Cardiac ventricle fibroblast (primary cell): ENCODE data around the gene GOLT1A. TPM values are rescaled to one million over a fixed set of nuclear protein-coding genes. Genes with fewer than 3 reads are reported as not detected.

Experiments used
- total RNA-seq: library from RNA; depleted of rRNA; stranded (reverse); fragments of >200 nt; gene quantifications from 2 replicates; pipeline ENCODE4 v1.2.3, GENCODE V29; 2015

Gene GOLT1A, protein sequence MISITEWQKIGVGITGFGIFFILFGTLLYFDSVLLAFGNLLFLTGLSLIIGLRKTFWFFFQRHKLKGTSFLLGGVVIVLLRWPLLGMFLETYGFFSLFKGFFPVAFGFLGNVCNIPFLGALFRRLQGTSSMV
- total RNA-seq = not detected in 2 replicates

DNA sequence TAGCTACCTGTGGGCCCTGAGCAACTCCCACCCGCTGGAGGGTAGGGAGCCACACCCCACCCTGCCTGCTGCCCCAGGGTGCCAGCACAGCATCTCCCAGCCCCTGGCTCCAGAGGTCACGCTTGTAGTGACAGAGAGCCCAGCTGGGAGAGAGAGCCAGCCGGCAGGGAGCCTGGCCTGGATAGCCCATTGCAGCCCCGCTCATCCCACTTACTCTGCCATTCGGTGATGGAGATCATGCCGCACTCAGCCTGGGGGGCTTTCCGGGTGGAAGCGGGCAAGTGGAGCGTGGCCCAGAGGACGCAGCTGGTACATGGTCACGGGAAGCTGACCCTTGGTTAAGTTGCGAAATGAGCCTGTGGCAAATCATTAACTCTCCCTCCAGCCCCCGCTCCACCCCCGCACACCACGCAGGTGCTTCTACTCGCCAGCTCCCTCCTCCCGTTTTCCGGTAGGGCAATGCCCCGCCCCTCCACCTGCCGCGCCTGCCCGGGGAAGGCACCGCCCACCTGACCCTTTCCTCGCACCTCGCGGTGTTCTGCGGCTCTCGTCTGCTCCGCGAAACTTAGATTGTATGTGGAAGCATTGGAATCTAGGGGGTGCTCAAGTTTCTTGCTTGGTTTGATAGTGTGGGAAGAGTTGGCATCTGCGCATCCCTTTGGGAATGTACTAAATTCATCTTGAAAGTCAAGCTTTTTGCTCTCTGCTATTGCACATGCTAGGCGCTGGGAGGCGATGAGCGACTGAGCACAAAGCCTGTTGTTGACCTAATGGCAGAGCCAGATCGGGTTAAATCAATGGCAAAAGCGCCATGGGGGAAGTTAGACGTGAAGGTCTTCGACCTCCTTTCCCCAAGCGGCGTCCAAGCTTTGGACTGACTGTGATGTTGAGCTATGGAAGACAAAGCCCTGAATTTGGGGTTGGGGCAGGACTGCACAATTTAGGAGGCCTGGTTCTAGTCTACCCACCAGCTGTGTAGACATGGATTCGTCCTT, at the start of gene GOLT1A:
GOLT1A (minus strand) TSS at position 321 of the 995 bp plus-strand sequence; CDS start at position 239, 82 bp downstream.

DNA sequence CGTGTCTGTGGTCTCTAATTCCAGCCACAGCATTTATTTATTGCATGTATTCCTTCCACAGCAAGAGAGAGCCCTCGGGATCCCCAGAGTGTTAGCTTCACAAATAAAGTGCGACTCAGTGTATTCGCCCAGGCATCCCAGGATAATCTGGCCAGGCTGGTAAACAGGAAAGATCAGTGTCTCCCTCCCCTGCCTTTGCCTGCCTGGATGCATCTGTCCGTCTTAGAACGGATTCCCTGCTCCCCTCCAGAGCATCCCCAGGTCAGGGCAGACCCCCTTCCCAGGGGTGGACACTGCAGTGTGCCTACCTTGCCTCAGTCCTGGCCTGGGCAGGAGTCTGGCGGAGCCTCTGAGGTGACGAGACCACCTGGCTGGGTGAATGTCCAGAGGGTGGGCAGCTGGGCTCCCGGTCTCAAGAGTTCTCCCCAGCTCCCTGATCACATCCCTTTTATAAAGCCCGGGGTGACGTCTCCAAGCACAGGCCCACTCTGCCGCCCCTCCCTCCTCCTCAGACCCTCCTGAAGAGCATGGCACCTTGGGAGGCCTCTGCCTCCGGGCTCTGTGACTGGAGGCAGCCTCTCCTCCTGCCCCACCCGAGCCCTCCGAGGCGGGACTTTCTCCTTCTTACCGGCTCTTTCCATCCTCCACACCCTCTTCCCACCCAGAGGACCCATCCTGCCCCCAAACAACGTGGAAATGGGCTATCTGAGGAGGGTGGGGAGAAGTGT, 17.6 kb downstream of the GOLT1A start, which contains the start of gene KISS1:
KISS1 (minus strand) TSS at position 424 of the 728 bp plus-strand sequence. CDS start 3,615 bp downstream, outside the sequence.

DNA sequence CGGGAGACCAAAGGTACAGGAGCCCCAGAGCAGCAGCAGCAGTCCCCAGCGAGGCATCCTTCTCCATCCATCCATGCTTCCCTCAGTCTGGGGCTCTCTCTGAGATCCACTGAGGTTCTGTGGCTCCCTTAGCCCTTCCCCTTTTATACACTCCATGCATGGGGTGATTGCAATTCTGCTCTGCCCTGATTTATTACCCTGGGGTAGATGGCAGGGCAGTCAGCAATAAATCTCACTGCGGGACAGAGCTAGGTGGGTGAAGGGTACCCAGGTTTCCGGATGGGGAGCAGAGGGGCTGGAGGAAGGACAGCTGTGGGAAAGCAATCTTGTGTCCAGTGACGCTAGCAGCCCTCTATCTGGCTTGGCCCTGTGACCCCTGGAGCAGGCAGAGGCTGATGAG, 47.6 kb downstream of the GOLT1A start, which contains the start of gene REN:
REN (minus strand) TSS at position 119 of the 400 bp plus-strand sequence; CDS start at position 75, 44 bp downstream.

DNA sequence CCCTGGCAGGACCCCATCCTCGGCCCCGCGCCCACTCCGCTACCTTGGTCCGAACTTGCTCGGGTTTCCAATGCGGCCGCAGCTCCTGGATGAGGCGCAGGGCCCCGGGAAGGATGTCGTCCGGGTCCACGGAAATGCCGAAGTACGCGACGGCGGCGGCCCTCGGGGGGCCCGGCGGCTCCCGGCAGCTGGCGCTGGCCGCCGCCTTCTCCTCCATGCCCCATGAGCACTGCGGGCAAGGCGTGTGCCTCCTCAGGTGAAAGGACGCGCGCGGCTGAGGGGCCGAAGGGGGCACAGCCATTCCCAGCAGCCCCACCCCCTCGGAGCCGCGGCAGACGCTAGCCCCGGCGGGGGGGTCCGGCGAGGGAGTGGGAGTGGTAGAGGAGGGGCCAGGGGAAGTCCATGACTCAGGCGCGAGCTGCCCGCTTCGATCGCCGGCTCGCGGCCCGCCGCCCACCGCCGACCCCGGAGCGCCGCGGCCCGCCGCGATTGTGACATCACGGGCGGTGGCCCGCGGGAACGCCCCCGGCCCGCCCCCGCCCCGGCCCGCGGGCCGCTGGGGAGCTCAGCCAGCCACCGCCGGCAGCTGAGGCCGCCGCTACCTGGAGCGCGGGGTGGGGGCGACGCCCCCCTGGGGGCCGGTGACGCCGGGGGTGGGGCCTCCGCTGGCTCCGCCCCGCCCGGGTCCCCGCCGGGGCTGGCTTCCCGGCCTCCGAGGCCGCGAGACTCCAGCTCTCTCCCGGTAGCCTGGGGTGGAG, 62.1 kb downstream of the GOLT1A start, which contains the start of gene ETNK2:
ETNK2 (minus strand) TSS at position 493 of the 758 bp plus-strand sequence; CDS start at position 301, 192 bp downstream.

Other genes starting within 250 kb of the GOLT1A start
- gene SOX13, start 140.9 kb downstream of the GOLT1A start, total RNA-seq = 6.3 and 6.6 TPM in 2 replicates
- gene ETNK2, start 61.9 kb downstream of the GOLT1A start, total RNA-seq = 7.5 and 10.6 TPM in 2 replicates
- gene REN, start 47.7 kb downstream of the GOLT1A start, total RNA-seq = not detected in 2 replicates
- gene KISS1, start 17.5 kb downstream of the GOLT1A start, total RNA-seq = not detected in 2 replicates
- 4.0 and 4.6 TPM in 2 replicates for gene PLEKHA6, start 145.9 kb upstream of the GOLT1A start, total RNA-seq
- 20.6 and 24.9 TPM in 2 replicates for gene PPP1R15B, start 197.8 kb upstream of the GOLT1A start, total RNA-seq